Mammary epithelial cell (primary cell): Measurements from ENCODE around the gene TIMM21.

Experiments used
- EZH2 ChIP-seq: IDR thresholded peaks from 2 replicates; pipeline ENCODE4 v1.6.1; 2012; ENCODE audit warnings: low read length, inconsistent platforms, borderline replicate concordance
- TF ChIP-seq, protein P1 (sequence below), 2 donors: IDR thresholded peaks in 1 of 2; conservative IDR thresholded peaks in 1 of 2; 2 replicates each; pipeline ENCODE4 v1.5.1; 2011 to 2012; ENCODE audit warnings: inconsistent platforms in 2 of 2, low read length in 2 of 2, mild to moderate bottlenecking in 2 of 2, control low read depth in 1 of 2, low read depth in 1 of 2; ENCODE audit not compliant: insufficient read depth in 1 of 2; ENCODE audit errors: extremely low read depth in 1 of 2

DNA sequence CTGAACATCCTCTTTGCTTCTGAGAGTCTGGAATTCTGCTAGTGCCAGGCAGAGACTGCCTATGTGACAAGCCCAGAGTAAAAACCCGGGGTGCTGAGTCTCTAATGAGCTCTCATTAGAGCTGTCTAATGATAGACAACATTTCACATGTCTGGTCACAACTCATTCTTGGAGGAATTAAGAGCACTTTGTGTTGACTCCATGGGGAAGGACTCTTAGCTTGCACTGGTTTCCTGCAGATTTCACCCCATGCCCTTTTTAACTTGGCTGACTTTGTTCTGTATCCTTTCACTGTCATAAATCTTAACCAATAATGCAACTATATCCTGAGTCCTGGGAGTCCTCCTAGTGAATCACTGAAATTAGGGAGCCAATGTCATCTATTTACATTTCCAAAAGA is 34.2 kb upstream of the TIMM21 start:
- TF ChIP-seq, protein P1, sequence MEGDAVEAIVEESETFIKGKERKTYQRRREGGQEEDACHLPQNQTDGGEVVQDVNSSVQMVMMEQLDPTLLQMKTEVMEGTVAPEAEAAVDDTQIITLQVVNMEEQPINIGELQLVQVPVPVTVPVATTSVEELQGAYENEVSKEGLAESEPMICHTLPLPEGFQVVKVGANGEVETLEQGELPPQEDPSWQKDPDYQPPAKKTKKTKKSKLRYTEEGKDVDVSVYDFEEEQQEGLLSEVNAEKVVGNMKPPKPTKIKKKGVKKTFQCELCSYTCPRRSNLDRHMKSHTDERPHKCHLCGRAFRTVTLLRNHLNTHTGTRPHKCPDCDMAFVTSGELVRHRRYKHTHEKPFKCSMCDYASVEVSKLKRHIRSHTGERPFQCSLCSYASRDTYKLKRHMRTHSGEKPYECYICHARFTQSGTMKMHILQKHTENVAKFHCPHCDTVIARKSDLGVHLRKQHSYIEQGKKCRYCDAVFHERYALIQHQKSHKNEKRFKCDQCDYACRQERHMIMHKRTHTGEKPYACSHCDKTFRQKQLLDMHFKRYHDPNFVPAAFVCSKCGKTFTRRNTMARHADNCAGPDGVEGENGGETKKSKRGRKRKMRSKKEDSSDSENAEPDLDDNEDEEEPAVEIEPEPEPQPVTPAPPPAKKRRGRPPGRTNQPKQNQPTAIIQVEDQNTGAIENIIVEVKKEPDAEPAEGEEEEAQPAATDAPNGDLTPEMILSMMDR (conservative IDR thresholded peaks at IDR 0.05 in 1 of 2, IDR thresholded peaks at IDR 0.05 in 1 of 2; ENCODE audit: extremely low read depth in 1 of 2, insufficient read depth in 1 of 2, low read depth in 1 of 2, low read length in 2 of 2): no peak
- no peak for TF ChIP-seq EZH2
